GM18508 (cell line): Measurements from ENCODE around the gene GTF2H3.

Source experiments
- ATAC-seq: cut with Tn5 transposase; IDR thresholded peaks from one replicate; pipeline ENCODE4 v1.9.1; 2021; ENCODE audit warnings: moderate number of reproducible peaks; ENCODE audit not compliant: insufficient read depth, unreplicated experiment

Gene GTF2H3

GRCh38 chr12:123643911-123644310 lies 10.3 kb downstream of the GTF2H3 start:
- no peak for ATAC-seq

GRCh38 chr12:123645380-123645779 lies 11.8 kb downstream of the GTF2H3 start:
- no peak for ATAC-seq

- ATAC-seq, result no peak
Observed at GRCh38 chr12:123645878-123646277, 12.2 kb downstream of the GTF2H3 start.

- no peak for ATAC-seq
Observed at GRCh38 chr12:123648401-123648800, 14.8 kb downstream of the GTF2H3 start.

GRCh38 chr12:123654129-123654701 lies 20.6 kb downstream of the GTF2H3 start:
- no peak for ATAC-seq

DNA sequence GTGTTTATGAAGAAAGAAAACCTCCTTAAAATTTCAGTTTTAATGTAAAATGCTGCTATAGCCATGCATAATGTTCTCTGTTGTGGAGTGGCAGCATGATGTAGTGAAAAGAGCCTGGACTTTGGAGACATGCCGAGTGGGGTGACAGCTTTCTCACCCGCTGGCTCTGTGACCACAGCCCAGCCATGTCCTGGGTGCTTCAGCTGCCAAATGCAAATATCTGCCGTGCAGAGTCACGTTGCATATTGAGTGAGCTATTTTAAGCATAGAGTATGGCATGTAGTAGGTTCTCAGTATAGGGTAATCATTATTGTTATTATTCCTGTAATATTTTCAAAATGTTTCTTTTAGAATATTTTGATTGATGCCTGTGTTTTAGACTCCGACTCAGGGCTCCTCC lies 21.8 kb downstream of the GTF2H3 start:
- ATAC-seq, result peak; percentile 85

DNA sequence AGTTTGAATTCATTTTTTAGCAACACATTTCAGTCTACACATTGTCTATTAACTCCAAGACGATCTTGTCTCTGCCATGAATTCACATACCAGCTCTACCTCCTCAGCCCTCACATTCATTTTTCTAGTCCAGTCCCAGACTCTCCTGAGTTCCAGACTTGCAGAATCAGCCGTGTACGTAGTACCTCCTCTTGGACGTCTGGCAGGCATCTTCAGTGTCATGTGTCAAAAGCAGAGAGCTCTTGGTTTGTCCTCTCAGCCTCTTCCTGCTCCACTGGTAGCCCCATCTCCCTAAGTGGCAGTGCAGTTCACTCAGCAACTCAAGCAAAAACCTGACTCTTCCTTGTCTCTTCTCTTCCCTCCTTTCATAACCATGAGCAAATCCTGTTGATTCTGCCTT lies 22.8 kb downstream of the GTF2H3 start:
- no peak for ATAC-seq

DNA sequence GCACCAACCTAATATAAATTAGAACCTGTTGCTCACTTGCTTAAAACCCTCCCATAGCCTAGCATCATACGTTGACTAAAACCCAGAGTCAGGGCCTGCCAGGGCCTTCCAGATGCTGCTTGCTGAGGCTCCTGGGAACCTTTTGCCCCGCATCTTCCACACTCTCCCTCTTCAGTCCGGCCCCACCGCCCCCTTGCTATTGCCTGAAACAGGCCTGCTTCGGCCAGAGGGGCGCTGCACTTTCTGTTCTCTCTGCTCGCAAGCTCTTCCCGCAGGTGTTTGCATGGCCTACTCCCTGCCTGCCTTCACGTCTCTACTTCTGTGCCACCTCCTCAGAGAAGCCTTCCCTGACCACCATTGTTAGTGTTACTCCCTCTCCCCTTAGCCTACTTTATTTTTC lies 23.6 kb downstream of the GTF2H3 start:
- ATAC-seq, result no peak

GRCh38 chr12:123659996-123660727 lies 26.5 kb downstream of the GTF2H3 start:
- ATAC-seq, result no peak

DNA sequence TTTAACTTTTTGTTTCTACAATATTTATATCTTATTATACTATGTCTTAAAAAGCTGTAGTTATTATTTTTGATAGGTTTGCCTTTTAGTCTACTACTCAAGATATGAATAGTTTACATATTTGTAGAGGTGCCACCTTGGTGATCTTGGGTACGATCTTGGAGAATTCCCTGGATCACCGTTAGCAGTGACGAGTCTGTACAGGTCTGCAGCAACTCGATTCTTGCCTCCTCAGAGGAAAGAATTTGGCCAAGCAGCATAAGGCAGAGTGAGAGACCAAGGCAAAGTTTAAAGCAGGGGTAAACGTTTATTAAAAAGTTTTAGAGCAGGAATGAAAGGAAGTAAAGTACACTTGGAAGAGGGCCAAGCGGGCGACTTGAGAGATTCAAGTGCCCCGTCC lies 34.1 kb downstream of the GTF2H3 start:
- no peak for ATAC-seq

DNA sequence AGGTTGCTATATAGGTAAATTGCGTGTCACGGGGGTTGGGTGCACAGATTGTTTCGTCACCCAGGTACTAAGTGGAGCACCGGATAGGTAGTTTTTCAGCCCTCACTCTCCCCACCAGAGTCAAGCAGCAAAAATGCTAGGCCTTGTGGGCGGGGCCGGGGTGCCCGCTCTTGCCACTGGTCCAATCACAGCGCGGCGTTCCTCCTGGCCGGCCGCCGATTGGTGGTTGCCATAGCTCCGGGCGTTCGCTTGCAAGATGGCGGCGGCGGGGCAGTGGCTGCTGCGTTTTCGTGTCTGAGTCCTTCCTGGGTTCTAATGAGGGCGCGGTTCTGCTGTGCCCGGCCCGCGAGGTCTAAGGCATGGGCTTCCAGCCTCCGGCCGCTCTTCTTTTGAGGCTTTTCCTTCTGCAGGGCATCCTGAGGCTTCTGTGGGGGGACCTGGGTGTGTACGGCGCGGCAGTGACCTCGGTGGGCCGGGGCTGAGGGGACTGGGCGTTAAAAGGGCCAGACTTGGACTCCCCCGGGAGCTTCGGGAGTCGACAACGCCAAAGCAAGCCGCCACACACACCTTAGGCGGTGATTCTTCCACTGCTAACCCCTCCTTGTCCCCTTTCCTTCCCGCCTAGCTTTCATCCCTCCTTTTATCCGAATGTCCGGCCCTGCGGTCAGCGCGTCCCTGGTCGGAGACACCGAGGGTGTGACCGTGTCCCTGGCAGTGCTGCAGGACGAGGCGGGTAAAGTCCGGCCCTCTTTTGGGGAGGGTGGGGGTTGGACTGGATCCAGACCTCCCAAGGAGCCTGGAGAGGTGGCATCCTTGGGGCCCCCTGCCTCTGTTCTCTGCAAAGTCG lies 37.5 kb downstream of the GTF2H3 start, which contains the start of gene TCTN2:
Gene TCTN2 (plus strand): TSS at position 232 of the 847 bp plus-strand sequence. CDS start 128 bp downstream, at position 360.
- peak; percentile 70 for ATAC-seq

DNA sequence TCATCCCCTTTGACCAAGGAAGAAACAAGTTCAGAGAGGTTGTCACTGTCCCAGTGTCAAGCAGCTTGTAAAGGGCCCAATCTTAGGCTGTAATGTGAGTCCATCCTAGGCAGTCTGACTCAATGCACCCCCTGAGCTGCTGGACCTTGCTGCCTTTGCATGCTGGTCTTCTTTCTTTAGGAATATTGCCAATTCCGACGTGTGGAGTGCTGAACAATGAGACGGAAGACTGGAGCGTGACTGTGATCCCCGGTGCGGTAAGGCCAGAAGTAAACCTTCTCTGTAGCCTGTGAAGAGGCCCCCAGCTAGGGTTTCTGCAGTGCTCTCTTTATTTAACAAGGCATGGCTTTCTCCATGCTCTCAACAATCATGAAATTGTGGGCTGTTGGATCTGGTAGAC lies 38.2 kb downstream of the GTF2H3 start:
- no peak for ATAC-seq

DNA sequence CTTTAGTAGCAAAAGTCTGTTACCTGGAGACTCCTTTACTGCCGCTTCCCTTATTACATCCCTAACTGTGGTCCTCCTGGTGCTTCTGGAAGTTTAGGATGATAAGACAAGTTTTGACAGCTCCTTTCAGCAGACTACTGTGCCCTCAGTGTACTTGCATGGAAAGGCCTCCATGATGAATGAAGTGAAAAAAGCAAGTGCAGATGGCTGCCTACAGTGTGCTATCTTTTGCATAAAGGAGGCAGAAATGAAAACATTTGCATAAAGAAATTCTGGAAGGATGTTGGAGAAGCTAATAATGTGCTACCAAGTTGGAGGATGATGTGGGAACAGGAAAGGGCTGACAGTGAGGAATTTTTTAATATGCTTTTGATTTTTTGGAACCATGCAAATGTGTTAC lies 41.8 kb downstream of the GTF2H3 start:
- ATAC-seq, result no peak

GRCh38 chr12:123676616-123677320 lies 43.1 kb downstream of the GTF2H3 start:
- no peak for ATAC-seq

- no peak for ATAC-seq
Observed at GRCh38 chr12:123678981-123679380, 45.4 kb downstream of the GTF2H3 start.

GRCh38 chr12:123681605-123682004 lies 48.0 kb downstream of the GTF2H3 start:
- ATAC-seq, result no peak

- ATAC-seq, result no peak
Observed at GRCh38 chr12:123683964-123684363, 50.3 kb downstream of the GTF2H3 start.

DNA sequence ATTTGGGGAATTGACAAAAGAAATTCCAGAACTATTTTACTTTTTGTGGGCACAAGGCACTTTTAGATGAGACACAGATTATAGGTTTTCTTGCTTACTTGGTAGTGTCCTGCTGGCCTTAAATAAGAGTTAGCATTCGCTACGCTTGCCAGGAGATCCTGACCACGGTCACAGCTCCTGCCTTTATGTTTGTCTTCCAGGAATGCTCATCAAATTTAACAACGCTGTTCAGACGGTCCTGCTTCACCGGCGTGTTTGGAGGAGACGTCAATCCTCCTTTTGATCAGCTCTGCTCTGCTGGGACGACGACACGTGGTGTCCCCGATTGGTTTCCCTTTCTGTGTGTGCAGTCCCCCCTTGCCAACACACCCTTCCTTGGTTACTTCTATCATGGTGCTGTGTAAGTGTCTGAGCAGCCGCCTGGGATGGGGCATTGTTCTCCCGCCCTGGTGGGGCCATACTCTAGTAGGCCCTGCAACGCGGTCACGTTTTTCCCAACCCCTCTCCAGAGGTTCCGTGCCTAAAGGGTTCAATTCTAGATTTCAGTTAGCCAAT lies 53.1 kb downstream of the GTF2H3 start:
- ATAC-seq, result no peak

- ATAC-seq, result no peak
Observed at GRCh38 chr12:123690191-123690840, 56.7 kb downstream of the GTF2H3 start.

- no peak for ATAC-seq
Observed at GRCh38 chr12:123696207-123696606, 62.6 kb downstream of the GTF2H3 start.
